Right hindlimb (tissue), 1 donor: Measurements from ENCODE around the gene NME7.
"Not testable (repeated sequence)": the region's sequence is repeated elsewhere in the genome, so short reads cannot be mapped to it uniquely, and the experiment has no call there.

Experiments used
- DNase-seq: peaks from one replicate; pipeline ENCODE4 v3.0.0-alpha.2; 2018

NME7 gene

DNA sequence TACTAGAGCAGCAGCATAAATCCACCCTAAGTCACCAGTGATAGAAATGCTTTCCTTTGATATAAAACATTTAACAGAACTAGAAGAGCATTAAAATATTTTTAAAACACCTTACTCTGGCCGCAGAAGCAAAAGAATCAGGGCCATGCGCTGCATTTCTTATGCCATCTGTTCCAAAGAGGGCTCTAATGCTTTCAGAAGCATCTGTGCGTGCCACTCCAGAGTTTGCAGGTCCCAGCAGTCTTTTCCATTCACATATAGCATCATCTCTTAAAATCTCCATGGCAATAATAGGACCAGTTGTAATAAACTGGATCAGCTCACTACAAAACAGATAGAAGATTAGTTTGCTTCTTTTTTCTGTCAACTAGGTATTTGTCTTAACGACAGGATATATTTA lies 69.2 kb downstream of the NME7 start:
- no peak for DNase-seq

- DNase-seq: no peak
These were observed 71.8 kb downstream of the NME7 start for GRCh38 chr1:169295846-169296245.

DNA sequence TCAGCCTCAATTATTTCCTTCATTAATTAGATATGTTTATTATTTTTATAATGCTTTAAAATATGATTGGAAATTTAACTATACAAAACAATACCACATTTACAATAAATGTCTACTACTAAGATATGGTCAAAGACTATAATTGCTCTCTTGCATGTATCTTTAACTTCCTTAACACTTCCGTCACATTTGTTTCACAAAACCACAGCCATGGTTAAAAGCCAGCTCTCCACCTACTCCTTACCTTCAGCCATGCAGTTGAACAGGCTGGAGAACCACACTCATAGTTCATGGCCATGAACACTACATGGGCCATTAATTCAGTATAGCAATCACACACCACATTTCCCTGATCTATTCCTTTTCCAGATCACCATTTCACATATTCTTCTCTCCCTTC lies 72.2 kb downstream of the NME7 start:
- no peak for DNase-seq

DNA sequence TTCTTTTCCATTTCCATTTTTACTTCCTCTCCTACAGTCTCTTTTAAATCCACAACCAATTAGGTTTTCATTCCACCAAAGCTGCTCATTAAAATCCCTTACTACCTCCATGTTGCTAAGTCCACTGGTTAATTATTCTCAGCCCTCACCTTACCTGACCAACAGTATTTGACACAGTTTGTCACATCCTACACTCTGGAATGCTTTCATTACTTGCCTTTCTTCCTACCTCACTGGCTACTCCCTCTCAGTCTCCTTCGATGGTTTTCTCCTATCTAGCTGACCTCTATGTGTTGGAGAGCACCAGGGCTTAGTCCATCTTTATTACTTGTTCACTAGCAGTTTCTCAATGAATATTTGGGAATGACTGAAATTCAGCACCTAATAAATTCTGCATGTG lies 78.6 kb downstream of the NME7 start:
- DNase-seq: no peak

DNA sequence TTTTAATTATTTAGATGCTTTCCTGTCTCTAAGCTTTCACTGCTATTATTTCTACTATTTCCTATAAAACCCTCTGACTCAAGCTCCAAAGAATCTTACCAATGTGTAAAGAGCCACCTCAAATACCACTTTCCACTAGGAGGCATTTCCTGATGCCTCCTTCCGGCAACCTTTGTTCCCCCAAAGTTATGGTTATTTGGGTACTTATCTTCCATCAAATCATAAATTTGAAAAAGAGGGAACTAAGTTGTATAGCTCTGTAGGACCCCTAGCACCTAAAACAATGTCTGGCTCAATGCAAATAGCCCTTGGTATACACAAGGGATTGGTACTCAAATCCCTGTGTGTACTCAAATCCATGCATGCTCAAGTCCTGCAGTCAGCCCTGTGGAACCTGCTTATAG lies 79.6 kb downstream of the NME7 start:
- DNase-seq: no peak

GRCh38 chr1:169287280-169287679 lies 80.3 kb downstream of the NME7 start:
- no peak for DNase-seq

- DNase-seq: not testable (repeated sequence)
These were observed 86.0 kb downstream of the NME7 start for GRCh38 chr1:169281562-169281961.

DNA sequence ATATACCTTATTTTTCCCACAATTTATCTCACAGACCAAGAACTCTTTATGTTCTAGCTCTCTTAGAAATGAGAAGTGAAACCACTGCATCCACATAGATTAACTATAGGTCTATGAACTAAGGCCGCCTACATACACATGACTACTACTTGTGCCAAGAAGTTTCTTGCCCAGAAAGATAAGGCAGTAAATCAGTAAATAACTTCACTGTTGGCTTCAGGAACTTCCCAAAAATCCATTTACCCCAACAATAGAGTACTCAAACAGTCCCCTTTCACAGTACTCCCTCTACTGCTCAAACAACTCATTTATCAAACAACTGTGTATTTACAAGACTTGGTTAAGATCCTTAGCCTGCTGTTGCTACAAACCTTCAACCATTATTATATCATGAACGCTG lies 96.5 kb downstream of the NME7 start:
- DNase-seq: no peak

DNA sequence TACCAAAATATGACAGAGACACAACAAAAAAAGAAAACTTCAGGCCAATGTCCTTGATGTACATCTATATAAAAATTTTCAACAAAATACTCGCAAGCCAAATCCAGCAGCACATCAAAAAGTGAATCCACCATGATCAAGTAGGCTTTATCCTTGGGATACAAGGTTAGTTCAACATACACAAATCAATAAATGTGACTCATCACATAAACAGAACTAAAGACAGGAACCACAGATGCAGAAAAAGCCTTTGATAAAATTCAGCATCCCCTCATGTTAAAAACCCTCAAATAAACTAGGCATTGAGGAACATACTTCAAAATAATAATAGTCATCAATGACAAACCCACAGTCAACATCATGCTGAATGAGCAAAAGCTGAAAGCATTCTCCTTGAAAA lies 101.5 kb downstream of the NME7 start:
- no peak for DNase-seq

GRCh38 chr1:169263059-169263458 lies 104.5 kb downstream of the NME7 start:
- DNase-seq: no peak

DNA sequence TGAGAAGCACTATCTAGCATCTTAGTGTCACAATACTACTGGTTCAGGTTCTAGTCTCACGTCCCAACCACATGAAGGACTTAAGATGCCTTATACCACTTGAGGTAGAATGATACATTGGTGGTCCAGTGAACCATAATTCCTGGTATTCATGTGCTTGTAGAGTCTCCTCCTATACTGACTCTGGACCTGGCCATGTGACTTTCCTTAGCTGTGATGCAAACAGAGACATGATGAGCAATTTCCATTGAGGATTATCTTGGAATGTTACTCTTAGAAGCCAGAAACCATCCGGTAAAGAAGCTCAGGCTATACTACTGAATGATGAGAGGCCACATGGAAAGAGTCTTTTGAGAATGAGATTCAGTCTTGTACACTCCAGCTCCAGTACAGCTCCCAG lies 105.7 kb downstream of the NME7 start:
- DNase-seq: no peak

DNA sequence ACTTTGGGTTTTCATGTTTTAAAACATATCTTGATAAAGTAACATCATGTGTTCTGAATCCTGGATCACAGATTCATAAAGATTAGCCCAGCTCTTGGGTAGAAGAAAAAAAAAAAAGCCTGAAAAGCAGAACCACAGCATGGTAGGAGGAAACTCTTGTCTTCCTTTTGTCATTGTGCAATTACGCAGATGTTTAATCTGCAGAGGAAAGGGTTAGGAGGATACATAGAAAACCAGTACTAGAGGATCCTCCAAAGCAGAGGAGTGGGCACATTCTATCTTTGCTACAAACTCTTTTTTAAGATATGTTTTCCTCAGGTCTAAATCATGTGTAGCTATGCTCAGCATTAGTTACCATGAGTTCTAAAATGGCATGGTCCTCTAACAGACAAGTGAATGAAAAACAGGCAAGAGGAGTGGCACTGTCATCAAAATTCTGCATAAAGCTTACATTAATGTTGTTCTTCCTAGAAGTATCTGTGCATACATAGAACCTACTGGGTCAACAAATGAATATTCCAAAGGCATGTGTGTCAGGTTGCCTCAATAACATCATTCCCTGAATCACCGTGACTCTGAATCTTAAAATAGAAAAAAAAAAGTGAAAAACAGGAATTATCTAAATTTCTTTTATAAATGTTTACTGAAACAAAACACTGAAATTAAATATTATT lies 107.0 kb downstream of the NME7 start:
- no peak for DNase-seq

DNA sequence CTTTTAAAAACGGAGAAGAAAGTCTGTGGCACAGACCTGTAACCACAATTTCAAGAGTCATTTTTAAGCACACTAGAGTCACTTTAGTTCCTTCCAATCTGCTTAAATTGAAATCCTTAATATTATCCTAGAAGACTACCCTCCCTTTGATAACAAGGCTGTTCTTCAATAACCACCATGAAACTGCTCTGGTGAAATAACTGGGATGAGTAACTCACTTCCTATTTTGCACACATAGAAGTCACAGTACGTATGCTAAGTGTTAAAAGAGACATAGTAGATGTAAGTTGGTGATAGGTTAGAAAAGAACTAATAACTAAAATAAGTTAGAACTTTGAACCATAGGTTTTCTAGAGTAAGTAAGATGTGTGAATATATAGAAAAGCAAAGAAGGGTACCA lies 107.8 kb downstream of the NME7 start:
- no peak for DNase-seq

DNA sequence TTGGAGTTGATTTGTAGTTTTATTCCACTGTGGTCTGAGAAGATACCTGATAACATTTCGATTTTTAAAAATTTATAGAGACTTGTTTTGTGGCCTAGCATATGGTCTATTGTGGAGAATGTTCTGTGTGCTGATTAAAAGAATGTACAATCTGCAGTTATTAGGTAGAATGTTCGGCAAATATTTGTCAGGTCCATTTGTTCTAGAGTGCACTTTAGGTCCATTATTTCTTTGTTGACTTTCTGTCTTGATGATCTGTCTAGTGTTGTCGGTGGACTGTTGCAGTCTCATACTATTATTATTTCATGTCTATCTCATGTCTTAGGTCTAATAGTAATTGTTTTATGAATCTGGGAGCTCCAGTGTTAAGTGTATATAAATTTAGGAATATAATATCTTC lies 116.8 kb downstream of the NME7 start:
- DNase-seq: no peak

DNA sequence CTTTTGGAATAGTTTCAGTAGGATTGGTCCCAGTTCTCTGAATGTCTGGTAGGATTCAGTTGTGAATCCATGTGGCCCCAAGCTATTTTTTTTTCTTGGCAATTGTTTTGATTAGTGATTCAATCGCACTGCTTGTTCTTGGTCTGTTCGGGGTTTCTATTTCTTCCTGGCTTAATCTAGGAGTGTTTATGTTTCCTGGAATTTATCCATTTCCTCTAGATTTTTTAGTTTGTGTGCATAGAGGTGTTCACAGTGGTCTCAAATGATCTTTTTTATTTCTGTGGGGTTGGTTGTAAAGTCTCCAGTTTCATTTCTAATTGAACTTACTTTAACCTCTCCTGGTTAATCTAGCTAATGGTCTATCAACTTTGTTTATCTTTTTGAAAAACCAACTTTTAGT lies 117.6 kb downstream of the NME7 start:
- no peak for DNase-seq

- DNase-seq: no peak
These were observed 118.0 kb downstream of the NME7 start for GRCh38 chr1:169249611-169250010.

GRCh38 chr1:169245706-169246105 lies 121.9 kb downstream of the NME7 start:
- DNase-seq: no peak

DNA sequence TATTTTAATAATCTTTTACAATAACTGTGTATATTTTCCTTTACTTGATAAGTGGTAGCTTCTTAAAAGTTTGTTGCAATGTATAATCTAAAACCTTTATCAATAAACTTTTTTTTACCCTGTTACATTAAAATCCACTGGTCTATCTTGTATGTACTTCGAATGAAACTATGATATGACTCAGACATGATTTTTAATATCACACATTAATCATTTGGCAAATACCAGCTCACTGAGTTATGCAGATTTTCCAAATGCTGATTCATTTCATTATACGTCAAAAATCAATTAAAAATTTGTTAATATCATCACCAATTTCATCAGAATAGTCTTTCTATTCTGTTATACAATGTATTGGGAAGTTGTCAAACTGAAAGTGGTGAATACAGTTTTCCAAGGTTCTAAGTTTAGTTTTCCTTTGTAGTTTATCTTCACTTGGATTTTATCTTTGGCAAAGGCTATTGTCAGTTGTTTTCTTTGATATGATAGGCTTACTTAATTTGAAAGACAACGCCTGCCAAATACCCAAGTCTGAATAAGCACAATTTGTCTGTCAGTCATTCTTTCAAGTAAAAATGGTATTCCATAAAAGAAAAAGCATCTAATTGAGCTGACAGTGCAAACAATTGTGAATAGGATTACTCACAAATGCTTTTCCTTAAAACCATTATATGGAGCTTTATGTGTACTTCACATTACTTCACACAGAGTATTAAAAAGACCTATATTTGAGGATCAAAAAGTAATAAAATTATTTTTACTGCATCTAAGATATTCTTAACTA lies 127.0 kb downstream of the NME7 start:
- no peak for DNase-seq

GRCh38 chr1:169236880-169237279 lies 130.7 kb downstream of the NME7 start:
- DNase-seq: no peak

DNA sequence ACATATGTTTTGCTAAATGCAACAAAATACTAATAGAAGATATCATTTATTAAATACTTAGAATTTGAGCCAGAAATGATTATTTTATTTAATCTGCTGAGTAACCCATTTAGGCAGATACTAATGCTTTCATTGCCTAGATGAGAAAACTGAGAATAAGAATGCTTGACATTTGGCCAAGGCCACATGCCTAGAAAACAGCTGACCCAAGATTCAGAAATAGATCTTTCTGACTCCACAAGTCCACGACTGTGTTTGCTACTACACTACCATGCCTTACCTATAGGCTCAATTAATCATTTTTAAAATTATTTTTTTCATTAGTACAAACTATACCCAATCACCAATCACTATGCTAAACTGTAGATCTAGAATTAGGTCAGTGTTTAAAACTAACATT lies 131.5 kb downstream of the NME7 start:
- DNase-seq: no peak

GRCh38 chr1:169235568-169235967 lies 132.0 kb downstream of the NME7 start:
- DNase-seq: no peak

- no peak for DNase-seq
These were observed 132.8 kb downstream of the NME7 start for GRCh38 chr1:169234780-169235179.

DNA sequence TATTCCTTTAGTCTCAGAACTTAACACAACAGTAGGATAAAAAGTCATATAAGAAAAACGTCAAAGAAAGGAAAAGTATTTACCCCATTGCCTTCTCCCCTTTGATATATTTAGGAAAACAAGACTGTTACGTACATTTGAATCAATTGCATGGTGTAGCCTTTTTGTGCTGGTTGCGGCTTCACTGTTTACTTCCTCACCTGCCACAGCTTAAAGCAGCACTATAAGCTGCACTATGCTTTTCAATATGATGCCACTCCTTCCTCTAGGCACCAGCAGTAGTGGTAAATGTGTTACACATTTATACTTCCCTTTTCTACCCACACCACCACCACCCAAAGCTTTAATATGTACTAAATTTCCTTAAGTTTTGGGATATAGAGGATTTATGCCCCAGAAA lies 150.0 kb downstream of the NME7 start:
- no peak for DNase-seq

DNA sequence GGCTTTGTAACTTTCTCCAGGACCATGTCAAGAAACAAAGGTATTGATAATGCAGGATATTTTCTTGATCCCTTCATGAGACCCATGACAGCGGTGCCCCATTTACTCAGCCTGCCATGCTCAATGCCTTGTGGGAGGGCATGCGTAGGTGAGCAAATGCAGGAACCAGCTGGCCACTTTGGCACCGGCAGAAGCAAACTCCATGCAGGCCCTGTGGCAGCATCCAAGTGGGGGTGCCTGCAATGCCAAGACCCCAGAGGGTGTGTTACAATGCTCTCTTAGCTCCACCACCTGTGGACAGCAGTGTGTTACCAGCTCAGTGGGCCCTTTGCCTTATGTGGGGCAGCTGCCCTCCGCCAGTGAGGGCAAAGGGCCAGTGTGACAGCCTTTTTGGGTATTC lies 153.0 kb downstream of the NME7 start:
- DNase-seq: no peak

DNA sequence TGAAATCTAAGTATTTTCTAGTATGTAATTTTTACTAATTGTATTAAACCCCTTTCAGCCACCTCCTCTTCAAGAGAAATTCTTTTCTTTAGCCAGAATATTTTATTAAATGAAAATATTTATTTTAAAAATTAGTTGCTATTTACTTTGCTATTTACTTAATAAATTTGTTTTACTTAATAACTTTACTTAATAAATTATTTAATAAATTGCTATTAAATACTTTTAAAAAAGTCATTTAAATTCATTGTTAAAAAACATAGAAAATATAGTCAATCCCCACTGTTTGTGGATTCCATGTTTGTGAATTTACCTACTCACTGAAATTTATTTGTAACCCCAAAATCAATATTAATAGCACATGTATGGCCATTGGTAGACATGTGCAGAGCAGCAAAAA lies 155.5 kb downstream of the NME7 start:
- no peak for DNase-seq
